ENCODE data around the gene SLC38A3. TPM values are rescaled to one million over a fixed set of nuclear protein-coding genes. Genes with fewer than 3 reads are reported as not detected.

The SLC38A3 gene
- total RNA-seq, 1 donor from 2014 or later, result not detected

DNA sequence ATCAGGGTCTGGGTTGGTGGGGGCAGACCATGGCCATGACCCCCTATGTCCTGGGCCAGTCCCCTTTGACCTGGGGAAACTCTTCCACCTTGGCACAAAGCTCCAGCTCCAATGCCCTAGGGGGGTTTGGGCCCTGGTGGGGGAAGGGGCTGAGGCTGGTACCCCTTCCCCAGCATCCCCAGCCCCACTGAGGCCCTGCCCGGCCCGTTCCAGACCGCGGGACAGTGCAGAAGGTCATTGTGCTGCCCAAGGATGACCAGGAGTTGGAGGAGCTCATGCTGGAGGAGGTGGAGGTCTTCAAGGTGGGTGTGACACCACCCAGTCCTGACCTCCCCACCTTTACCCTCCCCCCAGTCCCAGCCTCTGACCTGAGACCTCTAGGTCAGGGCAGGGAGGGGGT, 19.8 kb upstream of the SLC38A3 start:
- Mint-ChIP-seq H3K4me1 (ENCODE audit: low read depth, unreplicated experiment) (peaks cover 2% of the 10 kb centered on the region), H3K27me3 (ENCODE audit: unreplicated experiment) (peaks cover 10% of the 10 kb centered on the region), H3K9me3 (ENCODE audit: unreplicated experiment) (peaks cover 2% of the 10 kb centered on the region), H3K36me3 (ENCODE audit: unreplicated experiment) (no peaks in the 10 kb centered on the region), H3K4me3 (ENCODE audit: unreplicated experiment) (no peak overlapping the region), H3K27ac (ENCODE audit: unreplicated experiment) (no peak overlapping the region)
- TF ChIP-seq, protein P1, sequence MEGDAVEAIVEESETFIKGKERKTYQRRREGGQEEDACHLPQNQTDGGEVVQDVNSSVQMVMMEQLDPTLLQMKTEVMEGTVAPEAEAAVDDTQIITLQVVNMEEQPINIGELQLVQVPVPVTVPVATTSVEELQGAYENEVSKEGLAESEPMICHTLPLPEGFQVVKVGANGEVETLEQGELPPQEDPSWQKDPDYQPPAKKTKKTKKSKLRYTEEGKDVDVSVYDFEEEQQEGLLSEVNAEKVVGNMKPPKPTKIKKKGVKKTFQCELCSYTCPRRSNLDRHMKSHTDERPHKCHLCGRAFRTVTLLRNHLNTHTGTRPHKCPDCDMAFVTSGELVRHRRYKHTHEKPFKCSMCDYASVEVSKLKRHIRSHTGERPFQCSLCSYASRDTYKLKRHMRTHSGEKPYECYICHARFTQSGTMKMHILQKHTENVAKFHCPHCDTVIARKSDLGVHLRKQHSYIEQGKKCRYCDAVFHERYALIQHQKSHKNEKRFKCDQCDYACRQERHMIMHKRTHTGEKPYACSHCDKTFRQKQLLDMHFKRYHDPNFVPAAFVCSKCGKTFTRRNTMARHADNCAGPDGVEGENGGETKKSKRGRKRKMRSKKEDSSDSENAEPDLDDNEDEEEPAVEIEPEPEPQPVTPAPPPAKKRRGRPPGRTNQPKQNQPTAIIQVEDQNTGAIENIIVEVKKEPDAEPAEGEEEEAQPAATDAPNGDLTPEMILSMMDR (IDR thresholded peaks at IDR 0.05; ENCODE audit: partially characterized antibody, unreplicated experiment), result no peak
- no peak for DNase-seq

DNA sequence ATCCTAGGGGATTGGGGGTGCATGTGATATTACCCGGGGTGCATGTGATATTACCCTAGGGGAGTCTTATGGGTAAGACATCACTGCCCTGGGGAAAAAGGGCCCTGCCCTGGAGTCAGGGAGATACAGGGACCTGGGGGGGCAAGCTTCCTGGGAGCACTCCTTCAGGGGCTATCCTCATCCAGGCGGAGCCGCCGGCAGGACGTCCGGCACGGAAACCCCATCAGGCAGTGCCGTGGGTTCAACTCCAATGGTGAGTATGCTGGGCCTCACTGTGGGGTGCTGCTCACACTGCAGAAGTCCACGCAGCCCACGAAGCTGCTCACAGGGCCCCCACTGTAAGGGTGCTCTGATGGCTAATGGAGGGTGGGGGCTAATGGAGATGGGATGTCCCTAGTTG, 19.0 kb upstream of the SLC38A3 start:
- TF ChIP-seq, protein P1 (IDR thresholded peaks at IDR 0.05; ENCODE audit: partially characterized antibody, unreplicated experiment), result no peak
- DNase-seq, result no peak
- H3K4me1 Mint-ChIP-seq (ENCODE audit: low read depth, unreplicated experiment), result peaks cover 2% of the 10 kb centered on the region
- H3K36me3 Mint-ChIP-seq (ENCODE audit: unreplicated experiment), result no peaks in the 10 kb centered on the region
- H3K4me3 Mint-ChIP-seq (ENCODE audit: unreplicated experiment), result no peak overlapping the region
- H3K9me3 Mint-ChIP-seq (ENCODE audit: unreplicated experiment), result peaks cover 2% of the 10 kb centered on the region
- H3K27me3 Mint-ChIP-seq (ENCODE audit: unreplicated experiment), result peaks cover 10% of the 10 kb centered on the region
- H3K27ac Mint-ChIP-seq (ENCODE audit: unreplicated experiment), result no peak overlapping the region

DNA sequence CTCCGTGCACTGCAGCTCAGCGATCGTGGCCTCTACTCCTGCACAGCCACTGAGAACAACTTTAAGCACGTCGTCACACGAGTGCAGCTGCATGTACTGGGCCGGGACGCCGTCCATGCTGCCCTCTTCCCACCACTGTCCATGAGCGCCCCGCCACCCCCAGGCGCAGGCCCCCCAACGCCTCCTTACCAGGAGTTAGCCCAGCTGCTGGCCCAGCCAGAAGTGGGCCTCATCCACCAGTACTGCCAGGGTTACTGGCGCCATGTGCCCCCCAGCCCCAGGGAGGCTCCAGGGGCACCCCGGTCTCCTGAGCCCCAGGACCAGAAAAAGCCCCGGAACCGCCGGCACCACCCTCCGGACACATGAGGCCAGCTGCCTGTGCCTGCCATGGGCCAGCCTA, 17.3 kb upstream of the SLC38A3 start:
- H3K27me3 Mint-ChIP-seq (ENCODE audit: unreplicated experiment), result peaks cover 7% of the 10 kb centered on the region
- no peak overlapping the region for H3K27ac Mint-ChIP-seq (ENCODE audit: unreplicated experiment)
- H3K4me1 Mint-ChIP-seq (ENCODE audit: low read depth, unreplicated experiment), result peaks cover 2% of the 10 kb centered on the region
- no peaks in the 10 kb centered on the region for H3K9me3 Mint-ChIP-seq (ENCODE audit: unreplicated experiment)
- H3K36me3 Mint-ChIP-seq (ENCODE audit: unreplicated experiment), result no peaks in the 10 kb centered on the region
- no peak for DNase-seq
- H3K4me3 Mint-ChIP-seq (ENCODE audit: unreplicated experiment), result no peak overlapping the region
- TF ChIP-seq, protein P1 (IDR thresholded peaks at IDR 0.05; ENCODE audit: partially characterized antibody, unreplicated experiment), result no peak

DNA sequence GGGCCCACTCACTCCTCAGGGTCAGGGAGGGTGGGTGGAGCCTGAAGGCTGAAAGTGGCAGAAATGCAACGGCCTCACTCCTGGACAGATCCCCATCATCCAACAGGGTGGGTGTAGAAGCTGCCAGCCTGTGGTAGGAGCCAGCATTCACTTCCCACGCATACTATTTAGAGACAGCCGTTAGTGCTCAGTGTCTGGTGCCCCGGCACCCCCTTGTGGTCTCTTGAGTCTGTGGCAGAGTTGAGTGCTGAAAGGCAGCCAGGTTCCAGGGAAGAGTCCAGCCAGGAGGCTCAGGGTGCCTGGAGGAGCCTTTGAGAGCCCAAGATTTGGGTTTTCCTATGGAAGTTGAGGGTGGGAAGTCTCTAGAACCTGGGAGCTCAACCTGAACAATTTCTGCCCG, 15.8 kb upstream of the SLC38A3 start:
- H3K27ac Mint-ChIP-seq (ENCODE audit: unreplicated experiment), result no peak overlapping the region
- no peak overlapping the region for H3K4me3 Mint-ChIP-seq (ENCODE audit: unreplicated experiment)
- no peaks in the 10 kb centered on the region for H3K4me1 Mint-ChIP-seq (ENCODE audit: low read depth, unreplicated experiment)
- TF ChIP-seq, protein P1 (IDR thresholded peaks at IDR 0.05; ENCODE audit: partially characterized antibody, unreplicated experiment), result peak; percentile 67
- H3K36me3 Mint-ChIP-seq (ENCODE audit: unreplicated experiment), result no peaks in the 10 kb centered on the region
- DNase-seq, result peak; percentile 81
- H3K27me3 Mint-ChIP-seq (ENCODE audit: unreplicated experiment), result peaks cover 1% of the 10 kb centered on the region
- no peaks in the 10 kb centered on the region for H3K9me3 Mint-ChIP-seq (ENCODE audit: unreplicated experiment)

DNA sequence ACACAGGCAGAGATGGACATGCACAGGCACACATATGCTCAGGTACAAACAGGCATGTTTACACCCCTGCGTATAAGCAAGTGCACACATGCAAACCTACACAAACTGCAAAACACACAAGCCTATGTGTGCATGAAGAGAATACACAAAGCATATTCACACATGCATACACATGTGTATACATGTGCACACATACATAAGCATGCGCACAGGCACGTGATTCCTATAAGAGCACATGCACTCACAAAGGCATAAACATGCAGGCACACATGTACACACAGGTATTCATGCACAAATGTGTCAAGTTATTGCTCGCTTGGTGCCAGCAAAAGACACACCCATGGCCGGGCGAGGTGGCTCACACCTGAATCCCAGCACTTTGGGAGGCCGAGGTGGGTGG, 15.1 kb upstream of the SLC38A3 start:
- Mint-ChIP-seq H3K9me3 (ENCODE audit: unreplicated experiment) (no peaks in the 10 kb centered on the region), H3K27me3 (ENCODE audit: unreplicated experiment) (peaks cover 1% of the 10 kb centered on the region), H3K36me3 (ENCODE audit: unreplicated experiment) (no peaks in the 10 kb centered on the region), H3K27ac (ENCODE audit: unreplicated experiment) (no peak overlapping the region), H3K4me3 (ENCODE audit: unreplicated experiment) (no peak overlapping the region), H3K4me1 (ENCODE audit: low read depth, unreplicated experiment) (no peaks in the 10 kb centered on the region)
- TF ChIP-seq, protein P1 (IDR thresholded peaks at IDR 0.05; ENCODE audit: partially characterized antibody, unreplicated experiment), result no peak
- no peak for DNase-seq
